ENCODE data around the gene PRRT2. TPM values are rescaled to one million over a fixed set of nuclear protein-coding genes. Genes with fewer than 3 reads are reported as not detected.

PRRT2 gene
- total RNA-seq, 1 experiment from 2014 or later: 9.7 TPM

DNA sequence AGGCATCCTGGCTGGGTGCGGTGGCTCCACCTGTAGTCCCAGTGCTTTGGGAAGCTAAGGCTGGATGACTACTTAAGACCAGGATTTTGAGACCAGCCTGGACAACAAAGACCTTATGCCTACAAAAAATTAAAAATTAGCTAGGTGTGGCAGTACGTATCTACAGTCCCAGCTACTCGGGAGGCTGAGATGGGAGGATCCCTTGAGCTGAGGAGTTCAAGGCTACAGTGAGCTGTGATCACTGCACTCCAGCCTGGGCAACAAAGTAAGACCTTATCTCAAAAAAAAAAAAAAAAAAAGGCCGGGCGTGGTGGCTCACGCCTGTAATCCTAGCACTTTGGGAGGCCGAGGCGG, 14.3 kb downstream of the PRRT2 start:
- Histone ChIP-seq H3K4me1 (ENCODE audit: control insufficient read depth, insufficient read depth, low read length) (peaks cover 29% of the 10 kb centered on the region), H3K27me3 (ENCODE audit: control insufficient read depth, insufficient read depth, low read length) (no peaks in the 10 kb centered on the region), H3K27ac (ENCODE audit: low read length) (no peak overlapping the region), H3K36me3 (ENCODE audit: control insufficient read depth, insufficient read depth, low read length) (no peaks in the 10 kb centered on the region), H3K4me3 (ENCODE audit: low read depth in 2 of 2, low read length in 2 of 2) (no peak overlapping the region), H3K9me3 (ENCODE audit: control insufficient read depth, insufficient read depth, low read depth, low read length) (no peaks in the 10 kb centered on the region)
- ChIA-PET POLR2A (no interaction called here), CTCF (interaction anchor here (0.6 to 0.7 kb wide), 3 partner anchors 9 to 214 kb away, joined by 7 to 20 read pairs (median 10); no protein-coding TSS in a partner anchor)
- DNase-seq (ENCODE audit: low read depth, low spot score) (no peak), ATAC-seq (no peak)
- no TSS peak for BruUV-seq (replicated peaks)
- TF ChIP-seq TCF7L2 (IDR thresholded peaks at IDR 0.05; ENCODE audit: low read depth, low read length) (no peak), SIN3A (IDR thresholded peaks at IDR 0.05; ENCODE audit: borderline replicate concordance, insufficient read depth, low read depth, low read length) (no peak), CTCF (IDR thresholded peaks at IDR 0.05) (no peak), POLR2AphosphoS5 (IDR thresholded peaks at IDR 0.05; ENCODE audit: low read depth, low read length) (no peak)
- TF ChIP-seq, protein P1, sequence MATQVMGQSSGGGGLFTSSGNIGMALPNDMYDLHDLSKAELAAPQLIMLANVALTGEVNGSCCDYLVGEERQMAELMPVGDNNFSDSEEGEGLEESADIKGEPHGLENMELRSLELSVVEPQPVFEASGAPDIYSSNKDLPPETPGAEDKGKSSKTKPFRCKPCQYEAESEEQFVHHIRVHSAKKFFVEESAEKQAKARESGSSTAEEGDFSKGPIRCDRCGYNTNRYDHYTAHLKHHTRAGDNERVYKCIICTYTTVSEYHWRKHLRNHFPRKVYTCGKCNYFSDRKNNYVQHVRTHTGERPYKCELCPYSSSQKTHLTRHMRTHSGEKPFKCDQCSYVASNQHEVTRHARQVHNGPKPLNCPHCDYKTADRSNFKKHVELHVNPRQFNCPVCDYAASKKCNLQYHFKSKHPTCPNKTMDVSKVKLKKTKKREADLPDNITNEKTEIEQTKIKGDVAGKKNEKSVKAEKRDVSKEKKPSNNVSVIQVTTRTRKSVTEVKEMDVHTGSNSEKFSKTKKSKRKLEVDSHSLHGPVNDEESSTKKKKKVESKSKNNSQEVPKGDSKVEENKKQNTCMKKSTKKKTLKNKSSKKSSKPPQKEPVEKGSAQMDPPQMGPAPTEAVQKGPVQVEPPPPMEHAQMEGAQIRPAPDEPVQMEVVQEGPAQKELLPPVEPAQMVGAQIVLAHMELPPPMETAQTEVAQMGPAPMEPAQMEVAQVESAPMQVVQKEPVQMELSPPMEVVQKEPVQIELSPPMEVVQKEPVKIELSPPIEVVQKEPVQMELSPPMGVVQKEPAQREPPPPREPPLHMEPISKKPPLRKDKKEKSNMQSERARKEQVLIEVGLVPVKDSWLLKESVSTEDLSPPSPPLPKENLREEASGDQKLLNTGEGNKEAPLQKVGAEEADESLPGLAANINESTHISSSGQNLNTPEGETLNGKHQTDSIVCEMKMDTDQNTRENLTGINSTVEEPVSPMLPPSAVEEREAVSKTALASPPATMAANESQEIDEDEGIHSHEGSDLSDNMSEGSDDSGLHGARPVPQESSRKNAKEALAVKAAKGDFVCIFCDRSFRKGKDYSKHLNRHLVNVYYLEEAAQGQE (IDR thresholded peaks at IDR 0.05; ENCODE audit: insufficient read depth in 1 of 2, low read depth in 2 of 2, low read length in 1 of 2): no peak
- intact Hi-C loops (cut with micrococcal nuclease; ENCODE audit: unreplicated experiment) (no loop called here), in situ Hi-C loops (cut with HindIII; ENCODE audit: low pct_unique_long_range_greater_than_20kb, low sequenced_read_pairs) (no loop called here)

- no peaks in the 10 kb centered on the region for H3K9me3 ChIP-seq (ENCODE audit: control insufficient read depth, insufficient read depth, low read depth, low read length)
- DNase-seq (ENCODE audit: low read depth, low spot score): no peak
- intact Hi-C loops (cut with micrococcal nuclease; ENCODE audit: unreplicated experiment) (no loop called here), in situ Hi-C loops (cut with HindIII; ENCODE audit: low pct_unique_long_range_greater_than_20kb, low sequenced_read_pairs) (no loop called here)
- TF ChIP-seq SIN3A (IDR thresholded peaks at IDR 0.05; ENCODE audit: borderline replicate concordance, insufficient read depth, low read depth, low read length) (no peak), TCF7L2 (IDR thresholded peaks at IDR 0.05; ENCODE audit: low read depth, low read length) (no peak), POLR2AphosphoS5 (IDR thresholded peaks at IDR 0.05; ENCODE audit: low read depth, low read length) (no peak)
- TF ChIP-seq, protein P1 (IDR thresholded peaks at IDR 0.05; ENCODE audit: insufficient read depth in 1 of 2, low read depth in 2 of 2, low read length in 1 of 2): no peak
- no peak overlapping the region for H3K4me3 ChIP-seq (ENCODE audit: low read depth in 2 of 2, low read length in 2 of 2)
- H3K27ac ChIP-seq (ENCODE audit: low read length): no peak overlapping the region
- no peak for ATAC-seq
- H3K4me1 ChIP-seq (ENCODE audit: control insufficient read depth, insufficient read depth, low read length): no peaks in the 10 kb centered on the region
- H3K27me3 ChIP-seq (ENCODE audit: control insufficient read depth, insufficient read depth, low read length): no peaks in the 10 kb centered on the region
- no peaks in the 10 kb centered on the region for H3K36me3 ChIP-seq (ENCODE audit: control insufficient read depth, insufficient read depth, low read length)
- POLR2A ChIA-PET: no interaction called here
- no TSS peak for BruUV-seq (replicated peaks)
- CTCF ChIA-PET: no interaction called here
Observed at GRCh38 chr16:29830774-29831173, 18.8 kb downstream of the PRRT2 start.

All from Panc1 (cell line).